Naive B cell (primary cell): ENCODE data around the gene SAXO2. TPM values are rescaled to one million over a fixed set of nuclear protein-coding genes. Genes with fewer than 3 reads are reported as not detected.
"Not testable (repeated sequence)": the region's sequence is repeated elsewhere in the genome, so short reads cannot be mapped to it uniquely, and the experiment has no call there.

Experiments
- ATAC-seq, 2 donors: fragments of 150-1000 bp; cut with Tn5 transposase; 2 replicates each; pipeline ENCODE4 v1.10.0; 2021; ENCODE audit warnings: low read depth in 2 of 2, mild to moderate bottlenecking in 2 of 2, moderate library complexity in 2 of 2
- DNase-seq: peaks from one replicate; pipeline ENCODE4 v3.0.0; 2022
- H3K27ac Mint-ChIP-seq, 6 donors: one replicate each; pipeline ENCODE4 v1.8.0; 2020 to 2022; ENCODE audit warnings: mild to moderate bottlenecking in 6 of 6, mixed read lengths in 6 of 6, moderate library complexity in 5 of 6, inconsistent platforms in 2 of 6
- H3K27me3 Mint-ChIP-seq, 3 donors: one replicate each; pipeline ENCODE4 v1.8.0; 2021 to 2022; ENCODE audit warnings: mixed read lengths in 3 of 3, mild to moderate bottlenecking in 1 of 3
- H3K36me3 Mint-ChIP-seq, 2 donors: one replicate each; pipeline ENCODE4 v1.8.0; 2020 to 2022; ENCODE audit warnings: mixed read lengths in 2 of 2, inconsistent platforms in 1 of 2, mild to moderate bottlenecking in 1 of 2
- H3K4me1 Mint-ChIP-seq, 3 donors: one replicate each; pipeline ENCODE4 v1.8.0; 2020 to 2022; ENCODE audit warnings: mixed read lengths in 3 of 3, inconsistent platforms in 1 of 3, mild to moderate bottlenecking in 1 of 3, moderate library complexity in 1 of 3
- H3K4me3 Mint-ChIP-seq, 8 donors: one replicate each; pipeline ENCODE4 v1.8.0; 2020 to 2022; ENCODE audit warnings: mild to moderate bottlenecking in 8 of 8, mixed read lengths in 8 of 8, moderate library complexity in 8 of 8, inconsistent platforms in 2 of 8
- H3K9me3 Mint-ChIP-seq, 7 donors: one replicate each; pipeline ENCODE4 v1.8.0; 2020 to 2022; ENCODE audit warnings: mixed read lengths in 7 of 7, mild to moderate bottlenecking in 5 of 7, inconsistent platforms in 2 of 7, moderate library complexity in 1 of 7
- polyA plus RNA-seq, 6 donors: library from polyadenylated mRNA; unstranded; fragments of 300-500 nt; fragmentation: Illumina TruSeq; gene quantifications; one replicate each; pipeline ENCODE4 v1.2.3, GENCODE V29; 2021; ENCODE audit warnings: low read depth in 6 of 6

Gene SAXO2
- polyA plus RNA-seq, 6 donors from 2014 or later = 0.80 to 24.0 (median 4.4) TPM

- H3K4me1 Mint-ChIP-seq, DNase-seq, H3K4me3 Mint-ChIP-seq, ATAC-seq: not testable (repeated sequence)
- Mint-ChIP-seq H3K27me3 (peaks cover 0 to 21% (median 8%) of the 10 kb centered on the region in 3 donors), H3K36me3 (peaks cover 0 to 16% of the 10 kb centered on the region in 2 donors), H3K27ac (peak overlapping the region in 1 of 6 donors; percentile 14), H3K9me3 (peaks cover 4 to 14% (median 9%) of the 10 kb centered on the region in 7 donors)
These were observed 48.7 kb downstream of the SAXO2 start for GRCh38 chr15:82311321-82311720.

GRCh38 chr15:82312586-82313349 lies 50.1 kb downstream of the SAXO2 start:
- peaks cover 0 to 16% of the 10 kb centered on the region in 2 donors for H3K36me3 Mint-ChIP-seq
- H3K4me3 Mint-ChIP-seq = no peak overlapping the region
- H3K9me3 Mint-ChIP-seq = peaks cover 4 to 14% (median 9%) of the 10 kb centered on the region in 7 donors
- no peak for ATAC-seq
- H3K27ac Mint-ChIP-seq = peak overlapping the region in 1 of 6 donors; percentile 26
- H3K4me1 Mint-ChIP-seq = no peaks in the 10 kb centered on the region
- no peak for DNase-seq
- H3K27me3 Mint-ChIP-seq = peaks cover 0 to 17% (median 8%) of the 10 kb centered on the region in 3 donors

- no peak overlapping the region for H3K4me3 Mint-ChIP-seq
- DNase-seq = no peak
- peaks cover 0 to 16% of the 10 kb centered on the region in 2 donors for H3K36me3 Mint-ChIP-seq
- H3K9me3 Mint-ChIP-seq = peaks cover 4 to 14% (median 9%) of the 10 kb centered on the region in 7 donors
- H3K27ac Mint-ChIP-seq = no peak overlapping the region
- H3K27me3 Mint-ChIP-seq = peaks cover 0 to 17% (median 8%) of the 10 kb centered on the region in 3 donors
- H3K4me1 Mint-ChIP-seq = no peaks in the 10 kb centered on the region
- no peak for ATAC-seq
These were observed 50.8 kb downstream of the SAXO2 start for GRCh38 chr15:82313446-82313845.

GRCh38 chr15:82313951-82314768 lies 51.5 kb downstream of the SAXO2 start:
- H3K27me3 Mint-ChIP-seq = peaks cover 0 to 17% (median 8%) of the 10 kb centered on the region in 3 donors
- not testable (repeated sequence) for DNase-seq, H3K4me3 Mint-ChIP-seq, H3K4me1 Mint-ChIP-seq, H3K27ac Mint-ChIP-seq, ATAC-seq
- peaks cover 0 to 16% of the 10 kb centered on the region in 2 donors for H3K36me3 Mint-ChIP-seq
- H3K9me3 Mint-ChIP-seq = peaks cover 4 to 14% (median 9%) of the 10 kb centered on the region in 7 donors

- DNase-seq (no peak), ATAC-seq (no peak)
- peaks cover 0 to 17% (median 8%) of the 10 kb centered on the region in 3 donors for H3K27me3 Mint-ChIP-seq
- no peak overlapping the region for H3K4me3 Mint-ChIP-seq
- peaks cover 0 to 16% of the 10 kb centered on the region in 2 donors for H3K36me3 Mint-ChIP-seq
- H3K9me3 Mint-ChIP-seq = peaks cover 4 to 14% (median 9%) of the 10 kb centered on the region in 7 donors
- peak overlapping the region in 2 of 6 donors; percentile 80 to 90 for H3K27ac Mint-ChIP-seq
- H3K4me1 Mint-ChIP-seq = no peaks in the 10 kb centered on the region
These were observed 52.3 kb downstream of the SAXO2 start for GRCh38 chr15:82314769-82315518.

GRCh38 chr15:82315519-82316246 lies 53.1 kb downstream of the SAXO2 start:
- DNase-seq (no peak), ATAC-seq (no peak)
- peak overlapping the region in 1 of 8 donors; percentile 35 for H3K4me3 Mint-ChIP-seq
- H3K9me3 Mint-ChIP-seq = peaks cover under 1 to 8% (median 5%) of the 10 kb centered on the region in 7 donors
- no peak overlapping the region for H3K27ac Mint-ChIP-seq
- no peaks in the 10 kb centered on the region for H3K4me1 Mint-ChIP-seq
- peaks cover 0 to 9% of the 10 kb centered on the region in 2 donors for H3K36me3 Mint-ChIP-seq
- H3K27me3 Mint-ChIP-seq = peaks cover 0 to 13% (median 8%) of the 10 kb centered on the region in 3 donors

- ATAC-seq, H3K27ac Mint-ChIP-seq, H3K36me3 Mint-ChIP-seq, H3K4me1 Mint-ChIP-seq, DNase-seq, H3K9me3 Mint-ChIP-seq: not testable (repeated sequence)
- peak overlapping the region in 1 of 8 donors; percentile 71 for H3K4me3 Mint-ChIP-seq
- peaks cover 0 to 12% (median 8%) of the 10 kb centered on the region in 3 donors for H3K27me3 Mint-ChIP-seq
These were observed 53.9 kb downstream of the SAXO2 start for GRCh38 chr15:82316247-82317090.

GRCh38 chr15:82317091-82317489 lies 54.5 kb downstream of the SAXO2 start:
- ATAC-seq (no peak), DNase-seq (no peak)
- Mint-ChIP-seq H3K27me3 (peaks cover 0 to 12% (median 8%) of the 10 kb centered on the region in 3 donors), H3K4me1 (no peaks in the 10 kb centered on the region), H3K4me3 (no peak overlapping the region), H3K27ac (no peak overlapping the region), H3K9me3 (no peaks in the 10 kb centered on the region), H3K36me3 (no peaks in the 10 kb centered on the region)

GRCh38 chr15:82317516-82317915 lies 54.9 kb downstream of the SAXO2 start:
- H3K27ac Mint-ChIP-seq, H3K9me3 Mint-ChIP-seq, DNase-seq, H3K36me3 Mint-ChIP-seq, H3K4me3 Mint-ChIP-seq, H3K4me1 Mint-ChIP-seq, ATAC-seq: not testable (repeated sequence)
- peaks cover 0 to 12% (median 8%) of the 10 kb centered on the region in 3 donors for H3K27me3 Mint-ChIP-seq

- H3K9me3 Mint-ChIP-seq, H3K27ac Mint-ChIP-seq, DNase-seq, H3K4me1 Mint-ChIP-seq, ATAC-seq, H3K4me3 Mint-ChIP-seq, H3K36me3 Mint-ChIP-seq: not testable (repeated sequence)
- peaks cover 0 to 12% (median 2%) of the 10 kb centered on the region in 3 donors for H3K27me3 Mint-ChIP-seq
These were observed 55.7 kb downstream of the SAXO2 start for GRCh38 chr15:82318281-82318680.

GRCh38 chr15:82319522-82320278 lies 57.1 kb downstream of the SAXO2 start:
- not testable (repeated sequence) for H3K4me3 Mint-ChIP-seq, H3K9me3 Mint-ChIP-seq, H3K27ac Mint-ChIP-seq, ATAC-seq, H3K4me1 Mint-ChIP-seq, H3K36me3 Mint-ChIP-seq, DNase-seq
- H3K27me3 Mint-ChIP-seq = peaks cover 0 to 12% (median 0%) of the 10 kb centered on the region in 3 donors
